ENCODE measurements around the gene UGT1A1. TPM values are rescaled to one million over a fixed set of nuclear protein-coding genes. Genes with fewer than 3 reads are reported as not detected.

UGT1A1 gene
- total and polyA plus RNA-seq, 2 experiments from 2014 or later, result not detected

DNA sequence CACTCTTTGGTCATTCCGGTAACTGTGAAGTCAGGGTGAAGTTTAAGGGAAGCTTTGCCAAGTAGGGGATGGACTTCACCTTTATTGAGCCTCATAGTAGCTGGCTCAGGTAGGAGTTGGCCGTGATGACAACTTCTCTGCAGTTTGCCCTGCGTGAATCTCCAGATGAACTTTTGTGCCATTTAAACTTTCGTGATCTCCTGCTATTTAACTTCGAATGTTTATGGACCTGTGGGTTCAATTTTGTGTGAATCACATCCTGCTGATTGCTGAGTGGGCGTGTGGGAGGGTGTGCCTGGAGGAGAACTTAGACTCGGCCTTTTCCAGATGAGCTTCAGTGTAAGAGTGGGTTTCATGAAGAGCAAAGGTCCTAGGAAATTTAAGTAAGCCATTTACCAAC, 4.2 kb downstream of the UGT1A1 start:
- Histone ChIP-seq H3K4me1 (ENCODE audit: low read depth) (no peaks in the 10 kb centered on the region), H3K9me3 (ENCODE audit: low read depth) (no peaks in the 10 kb centered on the region), H3K27ac (no peak overlapping the region), H3K36me3 (no peaks in the 10 kb centered on the region), H3K27me3 (no peaks in the 10 kb centered on the region), H3K4me3 (no peak overlapping the region)
- peak in 1 of 2 donors; percentile 81 for DNase-seq (ENCODE audit: low read depth in 1 of 2, low spot score in 1 of 2)
- TF ChIP-seq, protein P1, sequence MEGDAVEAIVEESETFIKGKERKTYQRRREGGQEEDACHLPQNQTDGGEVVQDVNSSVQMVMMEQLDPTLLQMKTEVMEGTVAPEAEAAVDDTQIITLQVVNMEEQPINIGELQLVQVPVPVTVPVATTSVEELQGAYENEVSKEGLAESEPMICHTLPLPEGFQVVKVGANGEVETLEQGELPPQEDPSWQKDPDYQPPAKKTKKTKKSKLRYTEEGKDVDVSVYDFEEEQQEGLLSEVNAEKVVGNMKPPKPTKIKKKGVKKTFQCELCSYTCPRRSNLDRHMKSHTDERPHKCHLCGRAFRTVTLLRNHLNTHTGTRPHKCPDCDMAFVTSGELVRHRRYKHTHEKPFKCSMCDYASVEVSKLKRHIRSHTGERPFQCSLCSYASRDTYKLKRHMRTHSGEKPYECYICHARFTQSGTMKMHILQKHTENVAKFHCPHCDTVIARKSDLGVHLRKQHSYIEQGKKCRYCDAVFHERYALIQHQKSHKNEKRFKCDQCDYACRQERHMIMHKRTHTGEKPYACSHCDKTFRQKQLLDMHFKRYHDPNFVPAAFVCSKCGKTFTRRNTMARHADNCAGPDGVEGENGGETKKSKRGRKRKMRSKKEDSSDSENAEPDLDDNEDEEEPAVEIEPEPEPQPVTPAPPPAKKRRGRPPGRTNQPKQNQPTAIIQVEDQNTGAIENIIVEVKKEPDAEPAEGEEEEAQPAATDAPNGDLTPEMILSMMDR (IDR thresholded peaks at IDR 0.05; ENCODE audit: low read depth, low read length), result no peak

DNA sequence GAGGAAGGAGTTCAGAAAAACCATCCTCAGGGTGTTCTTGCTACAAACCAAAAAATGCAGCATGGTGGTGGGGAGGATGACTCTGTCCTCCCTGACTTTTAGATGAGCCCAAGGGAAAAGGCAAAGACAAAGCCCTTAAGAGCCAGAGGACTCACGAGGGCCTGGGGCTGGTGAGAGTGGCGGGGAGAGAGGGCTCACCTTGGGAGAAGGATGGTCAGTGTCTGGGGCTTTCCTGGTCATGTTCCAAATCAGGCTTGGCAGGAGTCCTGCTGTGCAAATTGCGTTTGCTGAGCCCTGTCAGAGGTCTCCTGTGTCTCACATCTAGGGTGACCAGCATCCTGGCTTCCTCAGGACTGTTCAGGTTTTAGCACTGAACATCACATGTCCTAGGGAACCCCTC, 4.7 kb downstream of the UGT1A1 start:
- no peaks in the 10 kb centered on the region for H3K9me3 ChIP-seq (ENCODE audit: low read depth)
- H3K27ac ChIP-seq, result no peak overlapping the region
- no peak overlapping the region for H3K4me3 ChIP-seq
- TF ChIP-seq, protein P1 (IDR thresholded peaks at IDR 0.05; ENCODE audit: low read depth, low read length), result no peak
- peak in 1 of 2 donors; percentile 20 for DNase-seq (ENCODE audit: low read depth in 1 of 2, low spot score in 1 of 2)
- H3K27me3 ChIP-seq, result no peaks in the 10 kb centered on the region
- H3K36me3 ChIP-seq, result no peaks in the 10 kb centered on the region
- H3K4me1 ChIP-seq (ENCODE audit: low read depth), result no peaks in the 10 kb centered on the region

DNA sequence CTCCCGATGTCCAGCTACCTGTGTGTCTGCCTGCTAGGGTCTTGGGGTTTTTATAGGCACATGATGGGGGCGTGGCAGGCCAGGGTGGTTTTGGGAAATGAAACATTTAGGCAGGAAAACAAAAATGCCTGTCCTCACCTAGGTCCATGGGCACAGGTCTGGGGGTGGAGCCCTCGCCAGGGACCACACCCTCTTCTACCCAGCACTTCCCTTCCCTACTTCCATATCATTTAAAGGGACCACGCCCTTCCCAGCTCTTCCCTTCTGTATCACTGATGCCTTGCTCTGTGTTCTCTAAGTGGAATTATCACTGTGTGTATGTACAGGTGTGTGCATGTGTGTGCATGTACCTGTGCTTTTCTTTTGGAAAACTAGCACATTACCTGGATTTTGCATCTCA, 6.3 kb downstream of the UGT1A1 start:
- Histone ChIP-seq H3K4me1 (ENCODE audit: low read depth) (no peaks in the 10 kb centered on the region), H3K27me3 (no peaks in the 10 kb centered on the region), H3K36me3 (no peaks in the 10 kb centered on the region), H3K27ac (no peak overlapping the region), H3K9me3 (ENCODE audit: low read depth) (no peaks in the 10 kb centered on the region), H3K4me3 (no peak overlapping the region)
- no peak for DNase-seq (ENCODE audit: low read depth in 1 of 2, low spot score in 1 of 2)
- TF ChIP-seq, protein P1 (IDR thresholded peaks at IDR 0.05; ENCODE audit: low read depth, low read length), result no peak

DNA sequence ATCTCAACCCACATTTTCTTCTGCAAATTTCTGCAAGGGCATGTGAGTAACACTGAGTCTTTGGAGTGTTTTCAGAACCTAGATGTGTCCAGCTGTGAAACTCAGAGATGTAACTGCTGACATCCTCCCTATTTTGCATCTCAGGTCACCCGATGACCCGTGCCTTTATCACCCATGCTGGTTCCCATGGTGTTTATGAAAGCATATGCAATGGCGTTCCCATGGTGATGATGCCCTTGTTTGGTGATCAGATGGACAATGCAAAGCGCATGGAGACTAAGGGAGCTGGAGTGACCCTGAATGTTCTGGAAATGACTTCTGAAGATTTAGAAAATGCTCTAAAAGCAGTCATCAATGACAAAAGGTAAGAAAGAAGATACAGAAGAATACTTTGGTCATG, 8.0 kb downstream of the UGT1A1 start:
- TF ChIP-seq, protein P1 (IDR thresholded peaks at IDR 0.05; ENCODE audit: low read depth, low read length), result no peak
- Histone ChIP-seq H3K4me1 (ENCODE audit: low read depth) (no peaks in the 10 kb centered on the region), H3K9me3 (ENCODE audit: low read depth) (no peaks in the 10 kb centered on the region), H3K27ac (no peak overlapping the region), H3K36me3 (no peaks in the 10 kb centered on the region), H3K27me3 (no peaks in the 10 kb centered on the region), H3K4me3 (no peak overlapping the region)
- no peak for DNase-seq (ENCODE audit: low read depth in 1 of 2, low spot score in 1 of 2)

DNA sequence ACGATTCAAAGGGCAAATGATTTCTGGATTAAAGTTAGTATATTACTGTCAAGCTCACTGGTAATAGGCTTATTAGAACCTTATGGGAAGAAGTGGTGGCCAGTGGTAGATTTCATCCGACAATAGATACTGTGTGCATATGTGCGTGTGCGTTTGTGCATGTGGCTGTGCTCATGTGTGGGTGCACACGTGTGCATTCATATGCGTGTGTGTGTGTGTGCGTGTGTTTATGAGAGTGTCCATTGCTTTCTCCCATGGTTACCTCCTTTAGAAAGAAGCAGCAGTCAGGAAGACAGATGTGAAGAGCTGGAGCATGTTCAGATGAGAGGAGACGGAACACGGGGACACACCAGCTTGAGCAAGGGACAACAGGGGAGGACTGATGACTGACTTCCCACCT, 9.2 kb downstream of the UGT1A1 start:
- DNase-seq (ENCODE audit: low read depth in 1 of 2, low spot score in 1 of 2), result no peak
- TF ChIP-seq, protein P1 (IDR thresholded peaks at IDR 0.05; ENCODE audit: low read depth, low read length), result no peak
- H3K9me3 ChIP-seq (ENCODE audit: low read depth), result no peaks in the 10 kb centered on the region
- no peaks in the 10 kb centered on the region for H3K27me3 ChIP-seq
- H3K4me3 ChIP-seq, result no peak overlapping the region
- H3K4me1 ChIP-seq (ENCODE audit: low read depth), result no peaks in the 10 kb centered on the region
- no peak overlapping the region for H3K27ac ChIP-seq
- no peaks in the 10 kb centered on the region for H3K36me3 ChIP-seq

DNA sequence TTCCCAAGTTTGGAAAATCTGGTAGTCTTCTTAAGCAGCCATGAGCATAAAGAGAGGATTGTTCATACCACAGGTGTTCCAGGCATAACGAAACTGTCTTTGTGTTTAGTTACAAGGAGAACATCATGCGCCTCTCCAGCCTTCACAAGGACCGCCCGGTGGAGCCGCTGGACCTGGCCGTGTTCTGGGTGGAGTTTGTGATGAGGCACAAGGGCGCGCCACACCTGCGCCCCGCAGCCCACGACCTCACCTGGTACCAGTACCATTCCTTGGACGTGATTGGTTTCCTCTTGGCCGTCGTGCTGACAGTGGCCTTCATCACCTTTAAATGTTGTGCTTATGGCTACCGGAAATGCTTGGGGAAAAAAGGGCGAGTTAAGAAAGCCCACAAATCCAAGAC, 12.1 kb downstream of the UGT1A1 start:
- TF ChIP-seq, protein P1 (IDR thresholded peaks at IDR 0.05; ENCODE audit: low read depth, low read length), result no peak
- Histone ChIP-seq H3K27ac (no peak overlapping the region), H3K4me1 (ENCODE audit: low read depth) (no peaks in the 10 kb centered on the region), H3K36me3 (no peaks in the 10 kb centered on the region), H3K9me3 (ENCODE audit: low read depth) (no peaks in the 10 kb centered on the region), H3K27me3 (no peaks in the 10 kb centered on the region), H3K4me3 (no peak overlapping the region)
- DNase-seq (ENCODE audit: low read depth in 1 of 2, low spot score in 1 of 2), result no peak

Measured in cardiac muscle cell (in vitro differentiated cells and primary cell).